Dedifferentiated amniotic fluid mesenchymal stem cell (primary cell): ENCODE measurements around the gene SLC6A6.
A peak's percentile ranks its signal among the peaks of the same experiment; 100 is the strongest.
"Not testable (repeated sequence)": the region's sequence is repeated elsewhere in the genome, so short reads cannot be mapped to it uniquely, and the experiment has no call there.

Experiments used
- DNase-seq: peaks from one replicate; pipeline ENCODE4 v3.0.0-alpha.2; 2016; ENCODE audit errors: extremely low spot score

The SLC6A6 gene

GRCh38 chr3:14437705-14438104 lies 35.3 kb downstream of the SLC6A6 start:
- not testable (repeated sequence) for DNase-seq

- DNase-seq, result no peak
Observed at GRCh38 chr3:14438262-14438661, 35.9 kb downstream of the SLC6A6 start.

DNA sequence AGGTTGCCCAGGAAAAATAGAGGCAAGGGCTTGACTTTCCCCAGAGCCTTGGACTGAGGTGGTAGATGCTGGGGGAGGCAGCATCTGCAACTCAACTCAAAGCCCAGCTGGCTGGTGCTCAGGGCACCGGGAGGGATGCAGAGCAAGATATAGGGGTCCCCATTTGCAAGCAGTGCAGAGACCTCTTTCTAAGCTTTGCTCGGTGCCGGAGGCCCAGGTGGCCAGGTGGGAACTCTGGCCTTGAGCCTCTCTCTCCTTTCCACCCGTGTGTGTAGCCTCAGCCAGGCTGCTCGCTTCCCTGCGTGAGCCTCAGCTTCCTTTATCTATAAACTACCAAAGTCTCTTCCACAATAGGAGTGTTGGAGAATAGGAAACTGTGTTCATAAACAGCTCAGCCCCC lies 36.5 kb downstream of the SLC6A6 start:
- DNase-seq, result no peak

DNA sequence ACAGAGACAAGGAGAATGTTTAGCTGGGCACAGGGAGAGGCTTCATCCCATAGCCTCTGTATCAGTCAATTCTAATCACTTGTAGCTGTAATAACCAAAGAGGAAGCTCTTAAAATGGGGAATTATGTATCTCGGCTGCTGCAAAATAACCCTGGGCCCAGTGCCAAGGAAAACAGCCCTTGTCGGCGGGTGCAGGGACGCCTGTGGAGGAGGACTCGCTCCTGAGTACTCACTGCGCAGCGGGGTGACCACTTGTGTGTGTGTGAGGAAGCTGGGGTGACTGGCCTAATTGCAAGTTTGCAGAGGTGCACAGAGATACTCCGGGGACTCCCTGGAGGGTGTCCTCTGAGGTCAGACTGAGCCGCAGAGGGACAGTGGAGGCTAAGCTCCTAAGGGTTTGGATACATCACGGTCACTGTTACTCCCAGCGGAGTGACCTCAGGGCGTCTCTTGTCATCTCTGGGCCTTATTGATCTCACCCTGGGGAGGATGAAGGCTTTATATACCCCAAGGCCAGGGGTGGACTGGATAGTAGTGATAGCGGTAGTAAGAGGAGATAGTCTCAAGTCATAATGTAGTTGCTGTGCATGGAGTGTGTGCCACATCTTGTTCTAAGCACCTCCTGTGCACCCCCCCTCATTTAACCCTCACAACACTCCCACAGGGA lies 37.2 kb downstream of the SLC6A6 start:
- DNase-seq, result no peak

GRCh38 chr3:14440168-14440518 lies 37.7 kb downstream of the SLC6A6 start:
- DNase-seq, result no peak

GRCh38 chr3:14440531-14441239 lies 38.3 kb downstream of the SLC6A6 start:
- DNase-seq, result no peak

GRCh38 chr3:14441240-14441919 lies 39.0 kb downstream of the SLC6A6 start:
- DNase-seq, result no peak

DNA sequence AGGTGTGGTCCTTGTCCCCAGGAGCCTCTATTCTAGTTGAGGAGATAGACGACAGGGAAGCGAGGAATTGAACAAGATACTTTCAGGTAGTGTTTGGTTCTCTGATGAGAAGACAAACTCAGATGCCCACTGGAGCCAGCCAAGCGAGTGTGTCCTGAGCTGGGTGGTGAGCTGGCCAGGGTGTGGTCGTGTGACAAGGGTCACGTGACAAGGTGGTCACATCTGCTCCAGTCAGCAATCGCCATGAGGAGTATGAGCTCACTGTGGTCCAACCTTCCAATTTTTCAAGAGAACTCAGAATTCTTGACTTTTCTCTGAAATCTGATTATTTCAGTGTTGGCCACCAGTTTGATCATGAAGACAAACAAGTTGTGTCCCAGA lies 39.5 kb downstream of the SLC6A6 start:
- DNase-seq, result no peak

GRCh38 chr3:14444380-14444779 lies 42.0 kb downstream of the SLC6A6 start:
- DNase-seq, result no peak

GRCh38 chr3:14445773-14446172 lies 43.4 kb downstream of the SLC6A6 start:
- DNase-seq, result no peak

- DNase-seq, result no peak
Observed at GRCh38 chr3:14446988-14447570, 44.7 kb downstream of the SLC6A6 start.

DNA sequence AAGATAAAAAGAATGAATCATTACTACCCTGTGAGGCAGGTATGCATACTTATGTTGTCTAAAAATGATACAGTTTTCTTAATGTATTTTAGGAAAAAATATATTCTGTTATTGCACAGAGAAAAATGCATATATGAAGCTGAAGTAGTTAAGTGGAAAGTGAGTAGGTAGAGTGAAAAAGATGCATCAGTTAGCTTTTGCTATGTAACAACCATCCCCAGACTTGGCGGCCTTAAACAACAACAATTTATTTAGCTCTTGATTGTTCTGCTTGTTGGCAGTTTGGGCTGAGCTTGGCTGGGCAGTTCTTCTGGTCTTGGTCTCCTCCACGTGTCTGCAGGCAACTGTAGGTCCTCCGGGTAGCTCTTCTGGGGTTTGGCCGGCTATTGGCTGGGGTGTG lies 45.7 kb downstream of the SLC6A6 start:
- no peak for DNase-seq

GRCh38 chr3:14448756-14449727 lies 46.6 kb downstream of the SLC6A6 start:
- no peak for DNase-seq

GRCh38 chr3:14450506-14450905 lies 48.1 kb downstream of the SLC6A6 start:
- DNase-seq, result no peak

DNA sequence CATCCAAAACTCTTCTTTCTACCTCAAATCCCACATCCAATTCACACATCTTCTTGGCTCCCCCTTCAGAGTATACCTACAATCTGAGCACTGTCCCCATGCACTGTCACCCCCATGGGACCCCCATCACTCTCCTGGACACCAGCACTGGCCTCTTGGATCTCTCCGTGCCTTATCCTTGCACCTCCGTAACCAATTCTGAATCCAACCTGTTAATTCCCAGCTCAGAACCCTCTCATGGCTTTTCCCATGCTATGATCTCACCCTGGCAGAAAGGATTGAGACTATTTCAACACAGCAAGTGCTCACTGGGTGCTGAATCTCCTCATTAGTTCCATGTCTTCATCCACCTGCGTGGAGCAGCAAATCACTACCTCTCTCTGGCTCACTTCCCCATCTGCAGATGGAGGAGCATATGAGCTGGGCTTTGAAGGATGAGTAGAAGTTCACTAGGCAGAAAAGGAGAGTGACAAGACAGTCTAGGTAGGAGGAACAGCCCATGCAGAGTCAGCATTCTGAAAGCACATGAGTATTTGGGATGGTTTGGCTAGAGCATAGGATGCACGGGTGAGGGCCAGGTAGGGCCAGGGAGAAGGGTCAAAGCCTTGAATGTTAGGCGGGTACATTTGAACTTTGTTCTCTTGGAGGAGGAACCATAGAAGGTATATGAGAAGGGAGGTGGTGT lies 48.7 kb downstream of the SLC6A6 start:
- no peak for DNase-seq

- peak; percentile 45 for DNase-seq
Observed at GRCh38 chr3:14451844-14452739, 49.7 kb downstream of the SLC6A6 start.

- peak; percentile 92 for DNase-seq
Observed at GRCh38 chr3:14452740-14453710, 50.6 kb downstream of the SLC6A6 start.

DNA sequence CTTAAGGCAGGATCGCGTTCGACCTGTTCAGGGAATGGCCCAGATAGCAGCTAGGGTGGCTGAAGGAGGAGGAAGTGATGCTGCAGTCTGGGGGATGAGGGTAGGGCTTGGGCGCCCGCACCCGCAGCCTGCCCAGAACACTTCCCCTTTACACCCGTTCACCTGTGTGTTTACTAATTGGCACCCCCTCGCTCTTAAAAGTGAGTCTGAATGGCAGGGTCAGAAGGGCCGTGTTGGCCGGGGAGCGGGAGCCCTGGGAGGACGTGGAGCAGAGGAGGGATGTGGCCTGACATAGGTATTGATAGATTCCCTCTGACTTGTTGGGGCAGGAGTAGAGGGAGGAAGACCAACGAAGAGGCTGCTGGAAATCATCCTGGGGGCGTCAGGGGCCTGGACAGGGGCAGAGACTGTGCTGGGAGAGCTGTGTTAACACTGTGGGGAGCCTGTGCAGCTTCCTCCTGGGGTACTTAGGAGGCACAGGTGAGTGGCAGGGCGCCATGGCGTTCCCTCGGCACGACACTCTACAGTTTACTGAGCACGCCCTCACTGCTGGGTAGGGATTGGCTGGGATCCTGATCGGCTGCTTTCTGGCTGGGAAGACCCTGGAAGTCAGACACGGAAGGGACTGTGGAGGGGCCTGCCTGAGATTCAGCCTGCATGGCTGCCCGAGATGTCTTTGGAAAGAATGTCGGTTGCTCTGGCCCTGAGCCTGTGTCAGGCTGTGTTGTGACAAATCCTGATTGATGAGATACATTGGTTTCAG lies 51.7 kb downstream of the SLC6A6 start:
- DNase-seq, result no peak
